GM21619 (cell line): ENCODE results near the gene TENT4B.

Experiments
- ATAC-seq: cut with Tn5 transposase; IDR thresholded peaks from one replicate; pipeline ENCODE4 v1.9.1; 2021; ENCODE audit not compliant: unreplicated experiment

TENT4B gene

DNA sequence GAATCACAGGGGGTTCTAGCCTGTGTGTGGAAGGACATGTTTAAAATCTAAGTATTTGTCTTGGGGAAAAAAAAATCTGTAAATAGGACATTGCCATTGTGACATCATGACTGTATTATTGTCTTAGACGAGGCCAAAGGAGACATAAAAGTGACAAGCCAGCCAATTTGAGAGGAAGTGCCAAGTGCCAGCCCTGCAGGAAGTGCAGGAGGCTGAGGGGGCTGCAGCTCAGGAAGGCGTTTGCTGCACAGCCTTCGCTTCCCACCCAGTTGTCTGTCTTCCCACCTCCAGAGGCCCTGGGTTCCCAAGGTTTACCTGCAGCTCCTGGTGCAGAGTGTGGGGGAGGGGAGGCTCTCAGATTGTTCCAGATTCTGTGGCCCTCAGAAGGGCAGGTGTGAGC is 114.5 kb downstream of the TENT4B start:
- ATAC-seq = no peak

DNA sequence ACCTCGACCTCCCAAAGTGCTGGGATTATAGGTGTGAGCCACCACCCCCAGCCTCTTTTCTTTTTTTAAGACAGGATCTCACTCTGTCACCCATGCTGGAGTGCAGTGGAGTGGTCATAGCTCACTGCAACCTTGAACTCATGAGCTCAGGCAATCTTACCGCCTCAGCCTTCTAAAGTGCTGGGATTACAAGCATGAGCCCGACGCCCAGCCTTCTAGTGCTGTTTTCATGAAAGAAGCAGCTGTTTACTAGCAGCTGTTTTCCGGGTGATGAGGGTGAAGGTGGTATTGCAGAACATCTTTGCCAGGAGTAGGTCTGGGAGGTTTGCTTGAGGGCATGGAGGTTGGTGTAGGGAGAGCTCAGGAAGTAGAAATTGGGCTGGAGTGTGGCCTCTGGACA is 115.2 kb downstream of the TENT4B start:
- no peak for ATAC-seq

DNA sequence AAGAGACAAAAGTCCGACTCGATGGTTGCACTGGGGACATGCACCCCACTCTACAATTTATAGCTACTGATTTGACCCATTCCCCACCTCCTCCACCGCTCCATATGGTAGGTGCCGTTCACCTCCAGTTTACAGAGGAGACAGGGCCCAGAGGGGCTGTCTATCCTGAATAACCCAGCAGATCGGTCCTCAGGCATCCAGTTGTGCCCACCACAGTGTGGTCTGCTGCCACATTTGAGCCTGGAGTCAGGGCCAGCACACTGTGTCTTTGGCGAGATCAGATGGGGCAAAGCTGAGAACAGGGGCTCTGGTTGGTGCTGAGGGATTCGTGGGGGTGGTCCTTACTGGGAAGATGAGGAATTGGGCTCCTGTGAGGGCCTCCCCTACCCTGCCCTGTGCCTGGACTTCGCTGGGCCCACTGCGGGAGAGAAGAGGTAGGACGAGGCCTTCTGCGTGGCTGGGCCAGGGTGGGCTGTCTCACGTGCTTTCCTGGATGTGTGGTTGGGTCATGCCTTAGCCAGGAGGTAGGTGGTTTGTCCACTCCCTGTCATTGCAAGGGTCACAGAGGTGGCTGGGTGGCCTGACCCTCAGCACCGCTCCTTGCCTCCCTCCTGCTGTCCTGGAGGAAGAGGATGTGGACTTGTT is 116.1 kb downstream of the TENT4B start:
- no peak for ATAC-seq

DNA sequence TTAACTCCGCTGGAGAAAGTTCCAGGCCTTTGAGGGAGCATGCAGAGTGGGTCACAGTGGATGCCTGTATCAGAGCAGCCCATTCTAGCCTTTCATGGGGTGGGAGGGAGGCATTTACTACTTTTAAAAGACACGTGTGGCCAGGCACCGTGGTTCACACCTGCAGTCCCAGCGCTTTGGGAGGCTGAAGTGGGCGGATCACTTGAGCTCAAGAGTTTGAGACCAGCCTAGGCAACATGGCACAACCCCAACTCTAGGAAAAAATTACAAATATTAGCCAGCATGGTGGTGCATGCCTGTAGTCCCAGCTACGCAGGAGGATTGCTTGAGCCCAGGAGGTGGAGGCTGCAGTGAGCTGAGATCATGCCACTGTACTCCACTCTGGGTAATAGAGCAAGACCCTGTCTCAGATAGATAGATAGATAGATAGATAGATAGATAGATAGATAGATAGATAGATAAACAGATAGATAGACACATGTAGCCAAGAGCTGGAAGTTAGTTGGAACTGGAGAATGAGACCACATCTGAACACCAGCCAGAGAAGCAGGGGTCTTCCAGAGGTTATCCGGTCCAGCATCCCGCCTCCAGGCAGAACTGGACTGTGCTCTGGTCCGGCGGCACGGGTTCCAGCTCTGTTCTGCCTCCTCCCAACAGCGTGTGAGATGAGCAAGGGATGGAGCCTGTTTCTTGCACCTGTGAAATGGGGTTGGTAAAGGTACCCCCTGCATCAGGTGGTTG is 116.8 kb downstream of the TENT4B start:
- ATAC-seq = no peak

DNA sequence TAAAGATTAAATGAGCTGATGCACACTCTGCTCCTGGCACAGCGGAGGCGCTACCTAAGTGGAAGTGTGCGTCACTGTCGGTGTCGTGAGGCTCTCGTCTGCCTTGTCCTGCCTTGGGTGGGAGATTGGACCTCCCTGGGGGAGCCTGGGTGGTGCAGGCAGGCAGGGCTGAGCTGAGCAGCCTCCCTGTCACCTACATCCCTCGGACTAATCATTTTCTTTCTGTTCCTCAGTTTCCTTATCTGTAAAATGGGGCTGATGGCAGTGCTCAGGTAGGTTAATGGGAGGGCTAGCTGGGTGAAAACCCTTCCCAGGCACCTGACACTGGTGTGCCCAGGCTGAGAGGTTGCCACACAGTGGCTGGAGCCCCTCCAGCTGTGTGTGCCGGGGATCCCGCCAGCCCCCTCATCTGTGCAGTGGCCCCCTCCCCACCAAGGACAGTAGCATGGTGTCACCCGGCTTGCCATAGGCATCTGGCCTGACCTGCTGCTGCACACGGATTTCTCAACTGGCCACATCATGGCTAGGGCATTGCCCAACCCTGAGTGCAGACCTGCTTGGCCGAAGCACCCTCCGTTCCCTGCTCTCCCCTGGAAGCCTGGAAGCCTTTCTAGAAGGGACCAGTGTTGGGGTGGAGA is 117.5 kb downstream of the TENT4B start:
- ATAC-seq = no peak

DNA sequence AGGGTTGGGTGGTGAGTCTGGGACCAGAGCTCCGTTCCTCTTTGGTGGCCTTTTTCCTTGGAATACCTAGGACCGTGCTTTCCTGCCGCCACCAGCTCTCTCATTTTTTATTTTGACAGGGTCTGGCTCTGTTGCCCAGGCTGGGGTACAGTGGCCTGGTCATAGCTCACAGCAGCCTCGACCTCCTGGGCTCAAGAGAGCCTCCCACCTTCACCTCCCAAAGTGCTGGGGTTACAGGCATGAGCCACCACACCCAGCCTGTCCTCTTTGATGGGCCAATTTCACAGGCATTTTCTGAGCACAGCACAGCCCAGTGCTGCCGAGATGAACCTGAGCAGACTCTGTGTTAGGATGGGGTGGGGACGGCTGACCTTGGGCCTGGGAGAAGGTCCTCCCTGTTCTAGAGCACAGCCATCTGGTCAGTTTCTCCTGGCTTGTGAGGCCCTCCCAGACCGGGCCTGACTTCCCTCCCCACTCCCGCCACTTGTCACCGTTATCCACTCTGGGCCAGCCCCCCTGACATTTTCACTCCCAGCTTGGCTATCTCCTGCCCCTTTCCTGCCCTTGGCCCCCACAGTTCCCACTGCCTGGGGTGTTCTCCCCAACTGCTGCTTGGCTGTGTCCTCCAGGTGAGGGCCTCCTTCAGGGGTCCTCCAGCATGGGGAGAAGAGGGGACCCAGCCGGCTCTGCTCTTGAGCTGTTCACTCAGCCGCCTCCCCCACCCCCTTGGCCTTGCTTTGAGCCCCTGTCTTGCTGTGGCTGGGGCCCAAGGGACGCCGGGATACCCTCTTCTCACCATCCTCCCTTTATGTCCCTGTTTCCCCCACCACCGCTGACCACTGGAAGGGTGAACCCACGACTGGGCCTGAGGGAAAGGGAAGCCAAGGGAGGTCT is 118.3 kb downstream of the TENT4B start:
- no peak for ATAC-seq

DNA sequence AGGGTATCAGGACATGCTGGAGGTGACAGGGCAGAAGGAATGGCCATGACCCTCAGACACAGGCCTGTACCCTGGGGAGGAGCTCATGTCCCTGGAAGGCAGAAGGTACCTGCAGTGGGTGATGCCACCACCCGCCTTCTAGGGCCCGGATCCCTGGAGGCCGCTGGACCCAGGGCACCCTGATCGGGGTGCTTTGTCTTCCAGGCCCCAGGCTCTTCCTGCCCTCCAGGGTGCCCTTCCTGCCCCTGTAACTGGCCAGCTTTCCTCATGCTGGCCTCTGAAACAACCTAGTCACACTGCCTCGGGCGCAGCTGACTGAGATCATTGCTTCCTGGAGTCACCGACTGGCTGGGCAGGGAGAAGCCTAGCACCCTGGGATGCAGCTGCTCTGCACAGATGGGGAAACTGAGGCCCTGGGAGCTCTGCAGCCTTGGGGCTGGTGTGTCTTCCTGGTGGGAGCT is 119.0 kb downstream of the TENT4B start:
- ATAC-seq = no peak

DNA sequence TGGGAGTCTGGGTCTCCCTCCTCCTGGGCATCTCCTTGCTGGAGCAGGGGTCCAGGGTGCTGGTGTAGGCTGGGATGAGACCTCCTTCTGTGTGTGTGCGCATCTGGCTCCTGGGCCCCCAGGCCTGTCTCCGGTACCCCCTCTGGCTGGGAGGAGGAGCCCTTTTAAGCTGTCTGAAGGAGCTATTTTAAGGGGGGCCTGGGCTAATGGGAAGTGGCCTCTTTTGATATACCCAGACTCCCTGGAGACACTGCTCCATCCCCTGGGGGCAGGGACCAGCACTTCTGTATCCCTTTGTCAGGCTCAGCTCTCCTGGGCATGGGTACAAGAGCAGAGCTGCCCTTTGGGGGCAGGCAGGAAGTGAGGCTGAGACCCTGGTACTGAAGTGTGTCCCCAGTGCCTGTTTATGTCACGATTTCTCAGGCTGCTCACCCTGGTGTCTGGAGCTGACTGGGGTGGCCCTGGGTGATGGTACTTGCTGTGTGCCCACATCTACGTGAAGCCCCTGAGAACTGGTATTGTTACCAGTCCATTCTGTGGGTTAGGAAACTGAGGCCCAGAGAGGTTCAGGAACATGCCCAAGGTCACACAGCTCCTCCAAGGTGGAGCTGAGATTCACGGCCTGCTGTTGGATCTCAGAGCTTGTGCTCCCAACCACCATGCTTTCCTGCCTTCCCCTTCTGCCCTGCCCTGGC is 119.7 kb downstream of the TENT4B start:
- ATAC-seq = no peak

DNA sequence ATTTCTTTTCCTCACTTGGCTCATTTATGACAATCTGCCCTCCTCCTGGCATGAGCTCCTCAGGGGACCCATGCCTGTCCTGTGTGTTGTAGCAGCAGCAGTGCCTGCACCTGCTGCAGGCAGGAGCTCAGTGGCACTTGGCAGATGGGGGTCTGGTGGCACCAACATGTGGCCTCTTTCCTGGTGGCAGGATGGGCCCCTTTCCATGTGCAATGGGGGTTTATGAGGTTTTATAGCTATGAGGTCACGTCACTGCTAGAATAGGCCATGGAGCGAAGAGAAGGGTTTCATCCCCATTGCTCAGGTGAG is 120.2 kb downstream of the TENT4B start:
- ATAC-seq = no peak

DNA sequence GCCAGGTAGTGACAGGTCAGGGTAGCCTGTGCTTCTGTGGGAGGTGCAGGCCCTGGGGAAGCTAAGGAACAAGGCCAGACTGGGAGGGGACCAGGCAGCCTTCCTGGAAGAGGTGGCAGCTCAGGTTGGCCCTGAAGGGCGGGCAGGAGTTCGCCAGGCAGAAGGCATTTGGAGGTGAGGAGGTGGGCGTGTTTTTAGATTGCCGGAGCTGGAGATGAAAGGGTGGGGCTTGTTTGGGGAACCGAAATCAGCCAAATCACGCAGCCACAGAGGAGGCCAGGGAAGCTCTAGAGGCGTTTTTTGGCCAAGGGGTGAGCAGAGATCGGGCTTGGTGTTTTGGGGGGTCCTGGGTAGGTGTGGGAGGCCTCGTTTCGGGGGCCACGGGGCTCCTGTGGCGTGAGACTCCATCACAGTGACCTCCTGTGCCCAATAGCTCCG is 120.8 kb downstream of the TENT4B start:
- ATAC-seq = peak; percentile 61

DNA sequence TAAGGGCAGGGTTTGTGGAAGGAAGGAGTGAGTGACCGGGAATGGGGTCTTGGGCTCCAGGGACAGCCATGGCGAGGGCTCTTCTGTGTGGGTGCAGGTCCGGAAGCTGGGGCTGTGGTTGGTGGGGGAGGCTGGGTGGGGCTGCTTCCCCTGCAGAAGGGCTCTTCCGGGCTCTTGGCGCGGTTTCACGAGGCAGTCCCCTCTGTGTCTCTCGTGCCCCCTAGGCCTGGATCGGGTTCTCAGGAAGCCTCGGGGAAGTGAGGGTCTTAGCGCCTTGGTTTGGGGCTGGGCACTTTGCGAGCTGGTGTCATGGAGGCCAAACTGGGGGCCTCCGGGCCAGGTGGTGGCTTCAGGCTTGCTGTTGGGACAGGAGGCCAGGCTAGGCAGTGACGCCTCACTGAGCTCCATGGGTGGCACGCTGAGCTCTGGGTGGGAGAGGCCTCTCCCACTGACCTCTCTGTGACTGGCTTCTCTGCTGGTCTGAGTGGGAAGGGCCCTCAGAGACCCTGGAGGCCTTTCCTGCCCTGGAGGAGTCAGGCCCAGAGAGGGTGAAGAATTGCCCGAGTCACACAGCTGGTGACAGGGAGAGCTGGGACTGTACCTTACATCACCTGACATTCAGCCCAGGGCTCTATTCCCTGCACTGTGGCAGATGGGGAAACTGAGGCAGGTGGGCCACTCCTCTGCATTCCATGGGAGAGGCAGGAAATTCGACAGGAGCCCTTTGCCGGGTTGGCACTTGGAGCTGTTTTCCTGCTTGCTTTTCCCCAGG is 121.4 kb downstream of the TENT4B start:
- peak; percentile 33 for ATAC-seq

DNA sequence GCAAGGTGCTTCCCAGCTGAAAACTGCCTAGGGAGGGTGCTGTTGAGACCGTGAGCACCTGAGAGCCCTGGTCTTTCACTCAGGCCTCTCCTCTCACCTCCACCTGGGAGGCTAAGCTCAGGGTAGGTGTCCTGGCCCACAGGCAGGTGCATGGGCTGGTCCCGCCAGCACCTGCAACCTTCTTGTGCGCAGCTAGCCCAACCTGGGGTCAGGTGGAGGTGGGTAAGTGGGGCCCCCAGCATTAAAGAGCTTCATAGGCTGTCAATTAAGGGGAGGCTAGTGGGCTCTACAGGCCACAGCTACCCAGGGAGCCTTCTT is 122.0 kb downstream of the TENT4B start:
- ATAC-seq = no peak

DNA sequence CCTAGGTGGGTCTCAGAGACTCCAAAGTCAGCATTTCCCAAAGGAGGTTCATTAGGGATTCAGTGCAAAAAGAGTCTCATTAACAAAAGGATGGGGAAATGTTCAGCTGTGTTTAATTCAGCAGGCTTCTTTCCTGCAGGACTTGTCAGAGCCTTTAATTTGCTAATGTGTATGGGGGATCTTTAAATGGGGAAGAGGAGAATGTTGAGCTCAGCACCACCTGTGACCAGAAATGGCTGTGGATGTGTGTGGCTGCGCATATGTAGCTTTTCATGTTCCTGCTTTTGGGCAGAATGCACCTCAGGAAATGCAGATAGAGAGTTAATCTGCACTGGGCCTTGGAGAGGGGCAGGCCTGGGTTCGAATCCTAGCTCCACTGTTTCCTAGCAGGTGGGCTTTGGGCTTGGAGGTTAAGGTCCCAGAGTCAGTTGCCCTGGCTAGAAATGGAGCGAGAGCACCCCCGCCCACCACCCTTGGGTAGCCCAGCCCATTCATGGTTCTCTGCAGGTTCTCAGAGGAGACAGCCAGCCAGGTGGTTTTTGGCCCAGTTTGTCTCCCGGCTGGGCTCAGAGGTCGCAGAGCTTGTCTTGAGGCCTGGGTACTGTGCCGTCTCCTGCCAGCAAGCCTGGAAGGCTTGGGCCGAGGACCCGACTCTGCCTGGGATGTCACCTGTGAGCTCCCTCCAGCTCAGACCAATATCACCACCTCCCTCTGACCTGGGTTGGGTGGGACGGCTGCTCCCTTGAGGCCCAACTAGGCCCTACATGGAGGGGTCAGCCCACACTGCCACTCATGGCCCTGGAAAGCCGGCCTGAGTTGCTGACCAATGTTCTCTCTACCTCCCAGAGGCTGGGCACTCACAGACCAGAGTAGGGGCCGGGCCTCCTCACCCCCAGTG is 122.6 kb downstream of the TENT4B start:
- no peak for ATAC-seq

DNA sequence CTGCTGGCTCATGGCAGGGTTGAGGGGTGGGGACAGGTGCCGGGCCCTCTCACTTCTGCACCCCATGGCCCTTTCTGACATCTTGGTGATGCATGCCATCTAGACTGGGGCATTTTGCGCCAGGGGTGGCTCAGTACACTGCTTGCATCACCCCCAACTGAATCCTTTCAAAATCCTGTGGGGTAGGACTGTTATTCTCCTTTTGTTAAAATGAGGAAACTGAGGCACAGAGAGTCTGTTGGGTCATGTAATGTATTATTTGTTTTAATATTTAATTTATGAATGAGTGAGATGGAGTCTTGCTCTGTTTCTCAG is 123.2 kb downstream of the TENT4B start:
- ATAC-seq = no peak

DNA sequence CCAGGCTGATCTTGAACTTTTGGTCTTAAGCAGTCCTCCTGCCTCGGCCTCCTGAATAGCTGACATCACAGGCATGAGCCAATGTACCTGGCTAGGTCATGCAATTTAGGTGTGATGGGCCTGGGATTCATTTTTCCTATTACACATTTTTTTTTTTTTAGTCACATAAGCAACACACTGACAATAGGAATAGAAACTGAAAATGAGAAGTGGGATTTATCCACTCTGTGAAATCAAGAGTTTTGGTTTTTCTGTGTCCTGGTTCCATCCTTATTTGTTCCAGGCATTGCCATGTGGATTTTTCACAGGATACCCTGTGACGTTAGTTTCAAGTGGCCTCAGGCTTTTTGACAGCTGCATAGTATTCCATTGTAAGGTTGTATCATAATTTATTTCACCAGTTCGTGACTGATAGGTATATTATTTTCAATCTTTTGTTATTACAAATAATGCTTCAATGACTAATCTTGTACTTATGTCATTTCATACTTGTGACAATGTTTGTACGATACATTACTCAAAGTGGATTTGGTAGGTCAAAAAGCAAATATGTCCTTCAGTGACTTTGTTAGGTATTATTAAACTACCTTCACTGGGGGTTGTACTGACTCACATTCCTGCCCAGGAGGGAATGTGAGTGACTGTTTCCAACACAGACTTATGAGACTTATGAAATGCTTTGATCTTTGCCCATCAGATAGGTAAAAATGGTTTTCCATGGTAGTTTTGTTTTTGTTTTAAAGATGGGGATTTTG is 123.9 kb downstream of the TENT4B start:
- no peak for ATAC-seq

DNA sequence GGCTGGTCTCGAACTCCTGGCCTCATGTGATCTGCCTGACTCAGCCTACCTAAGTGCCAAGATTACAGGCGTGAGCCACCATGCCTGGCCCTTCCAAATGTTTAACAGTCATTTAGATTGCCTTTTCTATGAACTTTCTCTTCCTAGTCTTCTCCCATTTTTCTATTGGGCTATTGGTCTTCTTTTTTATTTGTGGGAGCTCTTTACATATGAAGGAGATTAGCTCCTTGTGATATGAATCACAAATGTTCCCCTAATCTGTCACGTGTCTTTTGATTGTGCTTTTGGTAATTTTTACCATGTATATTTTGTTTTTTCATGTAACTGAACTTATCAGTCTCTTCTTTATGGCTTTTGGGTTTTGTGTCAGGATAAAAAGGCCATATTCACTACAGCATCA is 125.1 kb downstream of the TENT4B start:
- no peak for ATAC-seq

DNA sequence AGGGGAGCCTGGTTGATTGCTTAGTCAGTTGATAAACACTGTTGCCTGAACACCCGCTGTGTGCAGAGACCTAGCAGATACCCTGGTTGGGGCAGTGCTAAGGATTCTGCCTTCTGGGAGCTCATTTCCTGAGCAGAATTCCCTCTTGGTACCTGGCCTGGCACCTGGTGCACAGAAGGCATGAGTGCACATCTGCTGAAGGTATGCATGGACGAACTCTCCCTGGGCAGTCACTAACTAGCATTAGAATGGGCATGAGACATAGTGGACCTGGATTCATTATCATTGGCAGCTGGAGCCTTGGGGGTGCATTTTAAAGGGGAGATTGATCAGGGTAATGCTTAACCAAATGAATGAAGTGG is 126.4 kb downstream of the TENT4B start:
- ATAC-seq = no peak

DNA sequence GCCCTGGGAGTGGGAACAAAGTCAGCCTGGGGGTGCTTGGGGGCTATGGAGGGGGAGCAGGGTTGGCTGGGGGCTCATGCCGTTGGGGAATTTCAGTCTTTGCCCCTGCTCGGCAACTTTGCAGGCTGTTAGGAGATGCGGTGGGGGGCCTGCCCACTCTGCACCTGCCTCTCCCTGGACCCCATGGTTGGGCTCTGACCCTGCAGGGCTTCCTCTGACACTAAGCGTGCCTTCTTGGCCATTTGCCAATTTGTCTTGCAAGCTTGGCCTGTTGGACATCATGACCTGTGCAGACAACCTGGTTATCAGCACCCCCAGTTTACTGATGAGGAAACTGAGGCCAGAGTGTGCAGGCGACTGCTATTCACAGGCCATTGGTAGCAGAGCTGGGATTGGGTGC is 127.8 kb downstream of the TENT4B start:
- no peak for ATAC-seq
